H1 (cell line): Measurements from ENCODE around the gene DIO3. TPM values are rescaled to one million over a fixed set of nuclear protein-coding genes. Genes with fewer than 3 reads are reported as not detected.

Source experiments
- CTCF ChIA-PET: fragments of 300-600 bp; sonication (Branson Sonifier 250); formaldehyde crosslinking; loops from one replicate; lab custom pipeline; 2021; ENCODE audit not compliant: partially characterized antibody; lab: Charles Lee
- POLR2A ChIA-PET: fragments of 300-600 bp; sonication (Branson Sonifier 250); formaldehyde crosslinking; loops from one replicate; lab custom pipeline; 2021; ENCODE audit warnings: inconsistent platforms; ENCODE audit not compliant: partially characterized antibody; lab: Charles Lee
- DNase-seq, 2 experiments: peaks; one replicate each; pipeline versions ENCODE4 v3.0.0 to v3.0.0-alpha.2; 2010 to 2022; ENCODE audit warnings: low spot score in 2 of 2, low read depth in 1 of 2, mixed read lengths in 1 of 2
- FAIRE-seq: peaks from 2 replicates; lab custom pipeline; 2011; peaks lifted over from hg19 to GRCh38; lab: Jason Lieb, UNC
- H2AFZ ChIP-seq: 2 replicates; pipeline ENCODE4 v1.8.1; 2012; ENCODE audit warnings: low read length, inconsistent platforms
- H2AK5ac ChIP-seq: 2 replicates; pipeline ENCODE4 v1.6.1; 2013; ENCODE audit warnings: low read depth, low read length
- H2BK120ac ChIP-seq: replicated peaks from 2 replicates; pipeline ENCODE3; 2013; ENCODE audit warnings: low read depth, low read length, inconsistent platforms
- H2BK12ac ChIP-seq: 2 replicates; pipeline ENCODE4 v1.6.1; 2013; ENCODE audit warnings: low read depth, low read length
- H2BK15ac ChIP-seq: 2 replicates; pipeline ENCODE4 v1.6.1; 2013; ENCODE audit warnings: low read length
- H2BK20ac ChIP-seq: 2 replicates; pipeline ENCODE4 v1.6.1; 2013; ENCODE audit warnings: low read length
- H2BK5ac ChIP-seq: 2 replicates; pipeline ENCODE4 v1.6.1; 2013; ENCODE audit warnings: low read depth, low read length
- H3K14ac ChIP-seq: 2 replicates; pipeline ENCODE4 v1.6.1; 2013; ENCODE audit warnings: inconsistent platforms; ENCODE audit not compliant: insufficient read length
- H3K18ac ChIP-seq: 2 replicates; pipeline ENCODE4 v1.6.1; 2013; ENCODE audit warnings: low read length; ENCODE audit errors: extremely low read depth
- H3K23ac ChIP-seq: 2 replicates; pipeline ENCODE4 v1.6.1; 2013; ENCODE audit warnings: inconsistent platforms; ENCODE audit not compliant: insufficient read length
- H3K23me2 ChIP-seq: 2 replicates; pipeline ENCODE4 v1.6.1; 2013; ENCODE audit warnings: low read depth, low read length
- H3K27ac ChIP-seq: 2 replicates; pipeline ENCODE4 v1.6.1; 2011; ENCODE audit warnings: low read depth, low read length, inconsistent platforms
- H3K27me3 ChIP-seq, 4 experiments: replicated peaks in 1 of 4; 1 replicate in 1 of 4; 2 replicates in 3 of 4; pipeline versions ENCODE4 v1.6.1 to v1.8.1; 2011 to 2013; ENCODE audit warnings: low read length in 3 of 4, mild to moderate bottlenecking in 3 of 4, inconsistent platforms in 2 of 4, mixed read lengths in 2 of 4, moderate library complexity in 1 of 4; ENCODE audit not compliant: control insufficient read depth in 3 of 4, insufficient read depth in 3 of 4; ENCODE audit errors: extremely low read depth in 1 of 4
- H3K36me3 ChIP-seq, 4 experiments: 2 replicates each; pipeline versions ENCODE4 v1.6.1 to v1.8.1; 2011 to 2013; ENCODE audit warnings: mild to moderate bottlenecking in 4 of 4, low read length in 3 of 4, moderate library complexity in 2 of 4, control low read depth in 1 of 4, inconsistent platforms in 1 of 4; ENCODE audit not compliant: insufficient read depth in 4 of 4, control insufficient read depth in 2 of 4
- H3K4ac ChIP-seq: replicated peaks from 2 replicates; pipeline ENCODE3; 2013; ENCODE audit warnings: low read length, low read depth, mixed read lengths, inconsistent platforms; ENCODE audit not compliant: insufficient read length
- H3K4me1 ChIP-seq, 4 experiments: replicated peaks in 1 of 4; 1 replicate in 1 of 4; 2 replicates in 3 of 4; pipeline versions ENCODE4 v1.6.1 to v1.8.1; 2011 to 2013; ENCODE audit warnings: low read length in 3 of 4, inconsistent platforms in 2 of 4, mixed read lengths in 1 of 4; ENCODE audit not compliant: insufficient read depth in 4 of 4, control insufficient read depth in 3 of 4
- H3K4me2 ChIP-seq, 2 experiments: 2 replicates each; pipeline versions ENCODE4 v1.6.1 to v1.8.1; 2011 to 2013; ENCODE audit warnings: low read depth in 2 of 2, low read length in 2 of 2, control low read depth in 1 of 2, inconsistent platforms in 1 of 2, mild to moderate bottlenecking in 1 of 2; ENCODE audit not compliant: insufficient read depth in 1 of 2
- H3K4me3 ChIP-seq, 4 experiments: fragments of 200-600, 300-600 bp in 1 of 4; sonication (generic), shearing (Covaris generic), sonication (Bioruptor Twin) in 1 of 4; 2 replicates each; pipeline versions ENCODE4 v1.5.1 to v1.8.1; 2011 to 2016; ENCODE audit warnings: low read length in 4 of 4, low read depth in 3 of 4, control low read depth in 2 of 4, inconsistent platforms in 2 of 4, mild to moderate bottlenecking in 2 of 4, mixed read lengths in 1 of 4, moderate library complexity in 1 of 4; ENCODE audit not compliant: insufficient read depth in 2 of 4; ENCODE audit errors: extremely low read depth in 1 of 4
- H3K56ac ChIP-seq: replicated peaks from 2 replicates; pipeline ENCODE3; 2013; ENCODE audit warnings: low read depth, mild to moderate bottlenecking, mixed read lengths, low read length, inconsistent platforms; ENCODE audit not compliant: insufficient read length
- H3K79me1 ChIP-seq: 2 replicates; pipeline ENCODE4 v1.6.1; 2013; ENCODE audit warnings: low read depth, low read length, control low read depth
- H3K79me2 ChIP-seq, 2 experiments: 2 replicates each; pipeline versions ENCODE4 v1.6.1 to v1.8.1; 2012 to 2013; ENCODE audit warnings: low read length in 2 of 2, mild to moderate bottlenecking in 2 of 2, inconsistent platforms in 1 of 2; ENCODE audit not compliant: insufficient read depth in 2 of 2, control insufficient read depth in 1 of 2
- H3K9ac ChIP-seq, 4 experiments: replicated peaks in 1 of 4; 1 replicate in 1 of 4; 2 replicates in 3 of 4; pipeline versions ENCODE4 v1.6.1 to v1.8.1; 2011 to 2013; ENCODE audit warnings: low read depth in 3 of 4, low read length in 3 of 4, control low read depth in 2 of 4, mild to moderate bottlenecking in 2 of 4, moderate library complexity in 2 of 4, inconsistent platforms in 1 of 4; ENCODE audit errors: extremely low read depth in 1 of 4
- H3K9me3 ChIP-seq, 2 experiments: 2 replicates each; pipeline versions ENCODE4 v1.6.1 to v1.8.1; 2012 to 2013; ENCODE audit warnings: mild to moderate bottlenecking in 2 of 2, moderate library complexity in 2 of 2, control low read depth in 1 of 2, inconsistent platforms in 1 of 2, low read depth in 1 of 2, low read length in 1 of 2, mixed read lengths in 1 of 2; ENCODE audit not compliant: insufficient read depth in 2 of 2
- H4K20me1 ChIP-seq, 2 experiments: replicated peaks in 1 of 2; 2 replicates each; pipeline versions ENCODE3 to v1.8.1; 2011 to 2013; ENCODE audit warnings: inconsistent platforms in 2 of 2, low read length in 2 of 2, mild to moderate bottlenecking in 1 of 2; ENCODE audit not compliant: insufficient read depth in 2 of 2, control insufficient read depth in 1 of 2
- H4K5ac ChIP-seq: 2 replicates; pipeline ENCODE4 v1.6.1; 2013; ENCODE audit warnings: low read length, low read depth, mixed read lengths, inconsistent platforms; ENCODE audit not compliant: insufficient read length
- H4K8ac ChIP-seq: 2 replicates; pipeline ENCODE4 v1.8.0; 2013; ENCODE audit warnings: mild to moderate bottlenecking, moderate library complexity, low read length, inconsistent platforms; ENCODE audit not compliant: insufficient read depth; ENCODE audit errors: extremely low read depth
- H4K91ac ChIP-seq: replicated peaks from 2 replicates; pipeline ENCODE3; 2013; ENCODE audit warnings: low read length, mixed read lengths, inconsistent platforms; ENCODE audit not compliant: insufficient read length
- CBX5 ChIP-seq: fragments of 300-800, 300-1000 bp; sonication (generic); IDR thresholded peaks from 2 replicates; pipeline ENCODE4 v1.7.1; 2016; ENCODE audit warnings: antibody characterized with exemption, low read length, low read depth
- CHD1 ChIP-seq: IDR thresholded peaks from 2 replicates; pipeline ENCODE4 v1.6.1; 2012; ENCODE audit warnings: low read depth, low read length, improper control_type of control experiment
- EZH2 ChIP-seq: fragments of 200-600 bp; sonication (generic); IDR thresholded peaks from 2 replicates; pipeline ENCODE4 v1.7.1; 2012; ENCODE audit warnings: low read depth, mild to moderate bottlenecking, moderate library complexity, low read length, inconsistent platforms; ENCODE audit not compliant: severe bottlenecking
- HDAC6 ChIP-seq: IDR thresholded peaks from one replicate; pipeline ENCODE4 v1.7.1; 2012; ENCODE audit warnings: low read depth, mild to moderate bottlenecking, inconsistent platforms, low read length, moderate library complexity
- SIX5 ChIP-seq: IDR thresholded peaks from 2 replicates; pipeline ENCODE4 v1.6.1; 2011; ENCODE audit warnings: mild to moderate bottlenecking, low read depth, low read length
- WGBS, 2 experiments: shearing (Covaris generic) in 1 of 2; methylation state at CpG; one replicate each; pipeline versions ENCODE4 v1.1.6 to v1.1.7; 2013 to 2015; ENCODE audit warnings: low lambda C conversion rate in 2 of 2, mixed read lengths in 2 of 2, inconsistent platforms in 1 of 2, low coverage in 1 of 2, missing lambda C conversion rate in 1 of 2; ENCODE audit not compliant: insufficient replicate concordance in 2 of 2, insufficient coverage in 1 of 2, insufficient read length in 1 of 2; ENCODE audit errors: extremely low coverage in 1 of 2, missing lambda C conversion rate in 1 of 2; 5-methylcytosine and 5-hydroxymethylcytosine counted together
- polyA plus RNA-seq, 7 experiments: library from polyadenylated mRNA; depleted of rRNA in 3 of 7; stranded (reverse) in 5 of 7; unstranded in 2 of 7; fragments of >200 nt in 5 of 7; fragments of 200-250 nt in 2 of 7; gene quantifications; 1 replicate in 5 of 7; 2 replicates in 1 of 7; 4 replicates in 1 of 7; pipeline versions ENCODE4 v1.2.1 to v1.2.3, GENCODE V29; 2011 to 2013; ENCODE audit warnings: missing spikeins in 2 of 7, mixed read lengths in 2 of 7
- total RNA-seq: library from RNA; stranded (reverse); fragmentation: NEBNext Ultra II Directional; extraction: Animal tissue kit (Norgen Biotek cat#: 25700); gene quantifications from 2 replicates; pipeline ENCODE4 v1.2.1, GENCODE V29; 2021

The DIO3 gene
- total and polyA plus RNA-seq, 2 of the 8 experiments (the other 6 are each of a cell fraction or from before 2014, with no cell fraction given): 0.17 to 0.19 TPM

DNA sequence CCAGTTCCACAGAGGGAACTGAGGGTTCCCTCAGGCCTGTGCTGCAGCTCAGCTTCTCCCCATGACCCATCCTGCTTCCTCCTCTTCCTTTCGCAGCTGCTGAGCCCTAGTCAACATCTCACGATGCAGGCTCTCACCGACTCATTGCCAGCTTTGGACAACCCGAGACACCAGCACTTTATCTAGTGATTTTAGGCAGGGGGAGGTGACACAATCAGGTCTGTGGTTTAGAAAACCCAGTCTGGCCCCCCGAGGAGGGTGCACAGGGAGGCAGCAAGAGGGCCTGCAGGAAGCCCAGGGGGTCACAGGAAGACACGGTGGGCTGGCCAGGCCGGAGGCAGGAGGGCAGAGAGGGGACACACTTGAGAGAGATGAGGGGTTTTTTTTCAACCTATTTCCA, 35.4 kb downstream of the DIO3 start:
- Histone ChIP-seq H3K9me3 (no peaks in the 10 kb centered on the region), H3K4ac (no peak overlapping the region), H2BK20ac (no peak overlapping the region), H3K56ac (no peak overlapping the region), H3K27me3 (no peaks in the 10 kb centered on the region), H2BK12ac (no peak overlapping the region), H3K79me1 (no peaks in the 10 kb centered on the region), H3K4me3 (no peak overlapping the region), H3K23ac (no peak overlapping the region), H2AFZ (no peak overlapping the region), H3K36me3 (no peaks in the 10 kb centered on the region), H3K4me2 (no peak overlapping the region), H4K91ac (no peak overlapping the region), H3K23me2 (no peaks in the 10 kb centered on the region; the same call in 1 of the 2 replicates), H3K18ac (no peak overlapping the region), H3K79me2 (no peaks in the 10 kb centered on the region), H3K14ac (no peak overlapping the region), H3K27ac (no peak overlapping the region), H2AK5ac (no peak overlapping the region), H3K9ac (no peak overlapping the region), H4K8ac (no peak overlapping the region), H2BK5ac (no peak overlapping the region), H3K4me1 (no peaks in the 10 kb centered on the region), H2BK15ac (no peak overlapping the region), H2BK120ac (no peak overlapping the region), H4K20me1 (no peaks in the 10 kb centered on the region), H4K5ac (no peak overlapping the region)
- DNase-seq (no peak), FAIRE-seq (no peak)
- CTCF ChIA-PET: no interaction called here
- WGBS, 2 experiments: 90% methylated on average over 7 of the region's 7 CpGs; no CpG with 5 or more reads in 1 of the 2 experiments
- TF ChIP-seq SIX5 (no peak), CHD1 (no peak), EZH2 (no peak), HDAC6 (no peak), CBX5 (no peak)
- POLR2A ChIA-PET: interaction anchor here (0.6 kb wide), 1 partner anchor 120 kb away, joined by 3 read pairs; no protein-coding TSS in a partner anchor
